Measurements from ENCODE around the gene TSPAN4. TPM values are rescaled to one million over a fixed set of nuclear protein-coding genes. Genes with fewer than 3 reads are reported as not detected.
A peak's percentile ranks its signal among the peaks of the same experiment; 100 is the strongest.

The TSPAN4 gene
- total RNA-seq, 4 donors from 2014 or later: 145 to 234 (median 175) TPM

DNA sequence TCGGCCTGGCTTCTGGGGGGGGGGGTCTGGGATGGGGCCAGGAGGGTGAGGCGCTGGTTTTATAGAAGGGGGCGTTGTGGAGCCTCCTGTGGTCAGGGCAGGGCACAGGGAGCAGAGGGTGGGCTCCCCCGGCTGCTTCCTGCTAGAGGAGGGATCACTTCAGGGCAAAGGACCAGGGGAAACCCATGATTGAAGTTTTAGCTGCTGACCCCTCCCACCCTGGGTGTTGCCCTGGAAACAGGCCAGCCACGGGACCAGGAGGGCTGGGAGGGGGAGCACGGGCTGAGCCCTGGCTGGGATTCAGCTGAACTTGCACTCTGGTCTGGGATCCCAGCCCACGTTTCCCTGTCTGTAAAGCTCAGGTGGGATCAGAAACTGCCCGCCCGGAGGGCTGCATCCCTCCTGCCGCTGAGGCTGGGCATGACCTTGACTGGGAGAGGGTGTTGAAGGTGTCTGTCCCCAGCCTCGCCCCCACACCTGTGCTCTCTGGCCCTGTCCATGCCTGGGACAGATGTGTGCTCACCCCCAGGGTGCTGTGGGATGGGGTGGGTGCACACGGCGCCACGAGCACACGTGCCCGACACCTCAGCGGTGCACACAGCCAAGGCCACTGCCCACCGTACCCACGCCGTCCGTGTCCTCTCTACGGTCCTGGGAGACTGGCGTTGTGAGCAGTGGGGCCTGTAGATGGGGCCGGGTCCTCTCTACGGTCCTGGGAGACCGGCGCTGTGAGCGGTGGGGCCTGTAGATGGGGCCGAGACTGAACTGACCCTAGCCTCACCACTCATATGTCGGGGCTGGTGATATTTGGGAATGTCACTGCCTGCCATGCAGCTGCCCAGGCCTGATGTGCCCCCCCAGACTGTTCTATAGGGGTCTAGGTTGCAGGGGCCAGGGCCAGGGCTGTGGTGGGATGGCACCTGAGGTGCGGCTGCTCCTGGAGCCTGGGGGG, 2.3 kb downstream of the TSPAN4 start:
- TF ChIP-seq, protein P1, sequence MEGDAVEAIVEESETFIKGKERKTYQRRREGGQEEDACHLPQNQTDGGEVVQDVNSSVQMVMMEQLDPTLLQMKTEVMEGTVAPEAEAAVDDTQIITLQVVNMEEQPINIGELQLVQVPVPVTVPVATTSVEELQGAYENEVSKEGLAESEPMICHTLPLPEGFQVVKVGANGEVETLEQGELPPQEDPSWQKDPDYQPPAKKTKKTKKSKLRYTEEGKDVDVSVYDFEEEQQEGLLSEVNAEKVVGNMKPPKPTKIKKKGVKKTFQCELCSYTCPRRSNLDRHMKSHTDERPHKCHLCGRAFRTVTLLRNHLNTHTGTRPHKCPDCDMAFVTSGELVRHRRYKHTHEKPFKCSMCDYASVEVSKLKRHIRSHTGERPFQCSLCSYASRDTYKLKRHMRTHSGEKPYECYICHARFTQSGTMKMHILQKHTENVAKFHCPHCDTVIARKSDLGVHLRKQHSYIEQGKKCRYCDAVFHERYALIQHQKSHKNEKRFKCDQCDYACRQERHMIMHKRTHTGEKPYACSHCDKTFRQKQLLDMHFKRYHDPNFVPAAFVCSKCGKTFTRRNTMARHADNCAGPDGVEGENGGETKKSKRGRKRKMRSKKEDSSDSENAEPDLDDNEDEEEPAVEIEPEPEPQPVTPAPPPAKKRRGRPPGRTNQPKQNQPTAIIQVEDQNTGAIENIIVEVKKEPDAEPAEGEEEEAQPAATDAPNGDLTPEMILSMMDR (IDR thresholded peaks at IDR 0.05): no peak
- peak; percentile 79 for DNase-seq (ENCODE audit: low spot score)
- peak; percentile 55 for ATAC-seq (ENCODE audit: low FRiP score)

DNA sequence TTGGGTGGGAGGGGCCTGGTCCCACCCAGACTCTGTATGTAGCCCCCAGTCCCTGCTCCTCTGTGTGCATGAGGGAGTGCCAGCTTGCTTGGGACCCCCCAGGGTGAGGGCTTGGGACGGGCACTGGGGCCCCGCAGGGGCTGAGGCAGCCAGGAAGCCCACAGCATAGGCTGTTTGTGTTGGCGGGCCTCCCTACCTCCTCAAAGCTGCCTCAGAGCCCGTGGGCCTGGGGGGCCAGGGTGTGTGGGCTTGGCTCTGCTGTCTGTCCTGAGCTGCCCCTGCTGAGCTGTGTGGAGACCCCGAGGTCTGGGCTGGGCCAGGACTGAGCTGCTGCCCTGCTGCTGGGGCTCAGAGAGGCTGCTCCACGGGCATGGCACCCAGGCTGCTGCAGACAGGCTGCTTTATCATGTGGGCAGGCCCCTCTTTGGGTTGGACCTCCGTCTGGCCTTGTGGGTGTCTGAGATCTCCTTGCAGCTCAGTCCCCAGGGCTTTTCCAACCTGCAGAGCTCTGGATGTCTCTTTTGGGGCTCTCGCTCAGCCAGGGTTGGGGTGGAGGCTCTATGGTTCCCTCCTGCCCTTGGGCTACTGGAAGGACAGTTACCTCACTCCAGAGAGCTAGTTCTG, 3.3 kb downstream of the TSPAN4 start:
- TF ChIP-seq, protein P1 (IDR thresholded peaks at IDR 0.05): no peak
- no peak for ATAC-seq (ENCODE audit: low FRiP score)
- no peak for DNase-seq (ENCODE audit: low spot score)

DNA sequence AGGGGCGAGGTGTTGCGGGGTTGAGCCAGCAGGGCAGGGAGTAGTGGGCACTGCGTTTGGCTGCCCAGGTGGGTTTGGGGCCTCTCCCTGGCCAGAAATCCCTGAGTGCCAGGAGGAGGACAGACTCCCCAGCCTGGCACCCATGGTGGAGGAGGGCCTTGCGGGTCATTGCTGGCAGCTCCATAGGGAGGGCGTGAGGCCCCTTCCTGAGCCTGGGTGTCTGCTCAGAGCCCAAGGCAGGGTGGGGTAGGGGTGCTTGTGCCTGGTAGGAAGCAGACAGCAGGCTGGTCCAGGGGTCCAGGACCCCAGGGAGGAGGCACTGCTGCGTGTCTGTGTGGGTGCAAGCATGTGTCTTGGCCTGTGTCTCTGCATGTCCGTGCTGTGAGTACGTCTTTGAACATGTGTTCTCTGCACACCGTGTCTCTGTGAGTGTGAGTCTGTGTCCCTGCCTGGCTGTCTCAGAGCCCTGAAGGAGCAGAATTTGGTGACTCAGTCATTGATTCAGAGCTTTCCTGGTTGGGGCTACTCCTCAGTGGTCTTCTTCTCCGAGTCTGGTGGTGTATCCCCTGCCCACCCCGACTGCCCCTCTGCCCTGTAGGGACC, 3.9 kb downstream of the TSPAN4 start:
- ATAC-seq (ENCODE audit: low FRiP score) (no peak), DNase-seq (ENCODE audit: low spot score) (no peak)
- TF ChIP-seq, protein P1 (IDR thresholded peaks at IDR 0.05): no peak

DNA sequence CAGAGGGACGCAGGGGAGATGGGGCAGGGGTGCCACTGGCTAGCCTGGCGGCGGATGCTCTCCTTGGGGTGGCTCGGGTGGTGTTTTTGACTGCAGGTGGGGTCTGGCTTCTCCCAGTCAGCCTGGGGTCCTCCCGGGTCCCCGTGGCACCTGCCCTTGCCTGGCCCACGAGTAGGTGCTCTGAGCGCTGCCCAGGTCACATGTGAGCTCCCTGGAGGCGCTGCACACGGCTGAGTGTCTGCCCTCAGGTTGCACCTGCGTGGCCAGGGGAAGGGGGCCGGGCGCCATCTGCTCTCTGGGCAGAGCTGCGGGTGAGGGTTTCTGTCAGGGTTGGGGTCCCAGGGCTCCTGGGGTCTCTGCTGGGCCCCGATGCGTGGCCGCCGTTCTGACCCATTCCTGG, 5.2 kb downstream of the TSPAN4 start:
- TF ChIP-seq, protein P1 (IDR thresholded peaks at IDR 0.05): no peak
- DNase-seq (ENCODE audit: low spot score): no peak
- ATAC-seq (ENCODE audit: low FRiP score): no peak

DNA sequence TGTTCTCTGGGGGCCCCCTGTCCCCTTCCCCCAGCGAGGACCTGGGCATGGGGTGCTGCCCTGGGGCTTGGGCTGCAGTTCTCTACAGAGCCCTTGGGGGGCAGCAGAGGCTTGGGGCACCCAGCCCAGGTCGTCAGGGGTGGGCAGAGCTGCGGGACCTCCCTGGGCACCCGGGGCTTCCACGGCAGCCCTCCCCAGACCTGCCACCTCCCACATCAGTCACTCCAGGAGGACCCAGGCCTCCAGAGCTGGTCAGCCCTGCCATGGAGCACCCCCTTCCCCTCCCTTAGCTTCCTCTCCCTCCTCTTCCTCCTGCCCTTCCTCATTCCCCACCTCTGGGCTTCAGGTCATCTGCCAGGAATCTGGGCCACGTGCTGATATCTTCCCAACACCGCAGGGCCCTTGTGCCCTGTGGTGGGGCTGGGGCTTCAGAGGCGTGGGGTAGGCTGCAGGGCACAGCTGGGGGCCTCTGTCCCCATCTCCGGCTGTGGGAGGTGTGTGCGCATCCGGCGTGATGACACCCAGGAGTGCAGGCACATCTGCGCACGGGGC, 5.8 kb downstream of the TSPAN4 start:
- DNase-seq (ENCODE audit: low spot score) (no peak), ATAC-seq (ENCODE audit: low FRiP score) (no peak)
- TF ChIP-seq, protein P1 (IDR thresholded peaks at IDR 0.05): peak in 1 of 3 donors; percentile 42

DNA sequence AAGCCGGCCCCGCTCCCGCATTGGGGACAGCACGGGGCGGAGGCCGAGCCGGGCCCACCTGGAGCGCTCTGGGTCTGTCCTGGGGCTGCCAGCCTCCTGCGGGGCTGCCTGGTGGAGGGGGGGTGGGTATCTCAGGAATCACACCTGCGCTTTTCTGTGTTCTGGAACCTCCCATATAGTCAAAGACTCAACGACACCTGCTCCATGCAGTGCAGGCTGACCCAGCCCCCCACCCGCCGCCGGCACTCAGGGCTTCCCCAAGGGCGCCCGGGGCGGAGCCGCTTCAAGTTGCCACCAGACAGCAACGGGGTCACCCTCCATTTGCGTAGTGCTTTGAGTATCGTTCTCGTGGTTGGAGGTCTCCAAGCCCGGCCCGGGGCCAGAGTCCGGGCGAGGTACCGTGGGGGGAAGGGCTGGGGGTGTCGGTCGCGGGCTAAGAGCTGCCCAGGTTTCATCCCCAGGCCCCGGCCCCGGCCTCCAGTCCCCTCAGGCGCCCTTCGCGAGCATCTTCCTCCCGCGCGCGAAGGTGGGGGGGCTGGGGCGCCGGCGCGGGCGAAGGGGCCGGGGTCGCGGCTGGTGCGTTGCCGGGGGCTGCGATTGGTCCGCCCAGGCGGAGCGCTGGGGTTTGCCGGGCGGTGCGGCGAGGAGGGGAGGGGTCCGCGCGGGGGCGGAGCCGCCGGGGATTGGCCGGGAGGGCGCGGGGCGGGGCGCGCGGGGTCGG, 6.6 kb downstream of the TSPAN4 start:
- TF ChIP-seq, protein P1 (IDR thresholded peaks at IDR 0.05): no peak
- no peak for DNase-seq (ENCODE audit: low spot score)
- no peak for ATAC-seq (ENCODE audit: low FRiP score)

Data from omental fat pad (tissue), 4 donors.